ENCODE measurements around the gene IL27RA.

IL27RA gene

GRCh38 chr19:14031719-14032480, at the start of gene IL27RA:
TSS of gene IL27RA (plus strand) at chr19:14031762. CDS start at chr19:14031873, 111 bp downstream.
- peak; percentile 6 for DNase-seq (ENCODE audit: low read depth)

GRCh38 chr19:13981988-13982501, 49.5 kb upstream of the IL27RA start:
- DNase-seq (ENCODE audit: low read depth): no peak

- DNase-seq (ENCODE audit: low read depth): no peak
Measured at GRCh38 chr19:13982773-13983172, 48.8 kb upstream of the IL27RA start.

GRCh38 chr19:13983213-13983889, 48.2 kb upstream of the IL27RA start:
- DNase-seq (ENCODE audit: low read depth): no peak

- no peak for DNase-seq (ENCODE audit: low read depth)
Measured at GRCh38 chr19:13984186-13984585, 47.4 kb upstream of the IL27RA start.

- DNase-seq (ENCODE audit: low read depth): no peak
Measured at GRCh38 chr19:13984875-13985741, 46.5 kb upstream of the IL27RA start.

GRCh38 chr19:13985771-13986347, 45.7 kb upstream of the IL27RA start:
- no peak for DNase-seq (ENCODE audit: low read depth)

GRCh38 chr19:13986348-13986904, 45.1 kb upstream of the IL27RA start:
- peak; percentile 28 for DNase-seq (ENCODE audit: low read depth)

- no peak for DNase-seq (ENCODE audit: low read depth)
Measured at GRCh38 chr19:13987101-13987890, 44.3 kb upstream of the IL27RA start.

- no peak for DNase-seq (ENCODE audit: low read depth)
Measured at GRCh38 chr19:13989487-13989886, 42.1 kb upstream of the IL27RA start.

GRCh38 chr19:13990085-13990484, 41.5 kb upstream of the IL27RA start:
- DNase-seq (ENCODE audit: low read depth): no peak

GRCh38 chr19:13992025-13992424, 39.5 kb upstream of the IL27RA start:
- no peak for DNase-seq (ENCODE audit: low read depth)

- DNase-seq (ENCODE audit: low read depth): no peak
Measured at GRCh38 chr19:13993590-13994300, 37.8 kb upstream of the IL27RA start.

GRCh38 chr19:13995017-13995728, 36.4 kb upstream of the IL27RA start:
- DNase-seq (ENCODE audit: low read depth): no peak

- no peak for DNase-seq (ENCODE audit: low read depth)
Measured at GRCh38 chr19:13995878-13996765, 35.4 kb upstream of the IL27RA start.

- no peak for DNase-seq (ENCODE audit: low read depth)
Measured at GRCh38 chr19:13996928-13997630, 34.5 kb upstream of the IL27RA start.

- DNase-seq (ENCODE audit: low read depth): no peak
Measured at GRCh38 chr19:13997631-13997962, 34.0 kb upstream of the IL27RA start.

- no peak for DNase-seq (ENCODE audit: low read depth)
Measured at GRCh38 chr19:13998426-13998825, 33.1 kb upstream of the IL27RA start.

All from fibroblast of the conjunctiva (primary cell).